Keratinocyte (primary cell): ENCODE data around the gene CFAP57.
A peak's percentile ranks its signal among the peaks of the same experiment; 100 is the strongest.

Experiments
- EZH2 ChIP-seq: IDR thresholded peaks from one replicate; pipeline ENCODE4 v1.6.1; 2012; ENCODE audit warnings: inconsistent platforms, mild to moderate bottlenecking, low read length, moderate library complexity
- TF ChIP-seq, protein P1 (sequence below), 3 experiments: IDR thresholded peaks in 1 of 3; conservative IDR thresholded peaks in 1 of 3; optimal IDR thresholded peaks in 1 of 3; 2 replicates in 2 of 3; 3 replicates in 1 of 3; pipeline versions ENCODE3 to v1.5.1; 2011; ENCODE audit warnings: low read length in 3 of 3, mild to moderate bottlenecking in 3 of 3, moderate library complexity in 2 of 3, control low read depth in 1 of 3, inconsistent platforms in 1 of 3; ENCODE audit not compliant: insufficient read depth in 2 of 3; ENCODE audit errors: extremely low read depth in 1 of 3

- TF ChIP-seq, protein P1, sequence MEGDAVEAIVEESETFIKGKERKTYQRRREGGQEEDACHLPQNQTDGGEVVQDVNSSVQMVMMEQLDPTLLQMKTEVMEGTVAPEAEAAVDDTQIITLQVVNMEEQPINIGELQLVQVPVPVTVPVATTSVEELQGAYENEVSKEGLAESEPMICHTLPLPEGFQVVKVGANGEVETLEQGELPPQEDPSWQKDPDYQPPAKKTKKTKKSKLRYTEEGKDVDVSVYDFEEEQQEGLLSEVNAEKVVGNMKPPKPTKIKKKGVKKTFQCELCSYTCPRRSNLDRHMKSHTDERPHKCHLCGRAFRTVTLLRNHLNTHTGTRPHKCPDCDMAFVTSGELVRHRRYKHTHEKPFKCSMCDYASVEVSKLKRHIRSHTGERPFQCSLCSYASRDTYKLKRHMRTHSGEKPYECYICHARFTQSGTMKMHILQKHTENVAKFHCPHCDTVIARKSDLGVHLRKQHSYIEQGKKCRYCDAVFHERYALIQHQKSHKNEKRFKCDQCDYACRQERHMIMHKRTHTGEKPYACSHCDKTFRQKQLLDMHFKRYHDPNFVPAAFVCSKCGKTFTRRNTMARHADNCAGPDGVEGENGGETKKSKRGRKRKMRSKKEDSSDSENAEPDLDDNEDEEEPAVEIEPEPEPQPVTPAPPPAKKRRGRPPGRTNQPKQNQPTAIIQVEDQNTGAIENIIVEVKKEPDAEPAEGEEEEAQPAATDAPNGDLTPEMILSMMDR (optimal IDR thresholded peaks at IDR 0.05 in 1 of 3, IDR thresholded peaks at IDR 0.05 in 1 of 3, conservative IDR thresholded peaks at IDR 0.05 in 1 of 3; ENCODE audit: extremely low read depth in 1 of 3, insufficient read depth in 2 of 3, low read length in 3 of 3): peak; percentile 74 to 85 (median 75)
- TF ChIP-seq EZH2: no peak
Measured at GRCh38 chr1:43285269-43285990, 113.3 kb downstream of the CFAP57 start, which contains the start of gene C1orf210.
